PC-3 (cell line): ENCODE measurements around the gene OR10K2. TPM values are rescaled to one million over a fixed set of nuclear protein-coding genes. Genes with fewer than 3 reads are reported as not detected.

Source experiments
- ATAC-seq: fragments of 200-7000 bp; cut with Tn5 transposase; 2 replicates; pipeline ENCODE4 v1.9.1; 2020; ENCODE audit warnings: mild to moderate bottlenecking, moderate library complexity
- BruUV-seq: library from RNA; stranded (reverse); fragments of 400-500 nt; replicated peaks from 2 replicates; lab custom pipeline; 2021; lab: Mats Ljungman, UMichigan
- CTCF ChIA-PET: fragments of 300-600 bp; sonication (Branson Sonifier 250); formaldehyde crosslinking; loops from one replicate; lab custom pipeline; 2022; ENCODE audit warnings: antibody characterized with exemption; lab: Charles Lee
- POLR2A ChIA-PET: fragments of 300-600 bp; sonication (Branson Sonifier 250); formaldehyde crosslinking; loops from one replicate; lab custom pipeline; 2022; ENCODE audit warnings: antibody characterized with exemption; ENCODE audit not compliant: unreplicated experiment; lab: Charles Lee
- DNase-seq: peaks from one replicate; pipeline ENCODE4 v3.0.0-alpha.2; 2015
- H2AFZ ChIP-seq: fragments of 300-600 bp; sonication (generic); 2 replicates; pipeline ENCODE4 v1.6.0; 2016; ENCODE audit warnings: antibody characterized with exemption, low read length
- H3F3A ChIP-seq: fragments of 300-600 bp; sonication (generic); one replicate; pipeline ENCODE4 v1.6.0; 2017; ENCODE audit warnings: antibody characterized with exemption, low read length, control low read depth, mild to moderate bottlenecking; ENCODE audit not compliant: unreplicated experiment
- H3K27ac ChIP-seq: fragments of 300-600 bp; sonication (generic); 2 replicates; pipeline ENCODE4 v1.5.1; 2016; ENCODE audit warnings: mild to moderate bottlenecking, low read length
- H3K27me3 ChIP-seq: fragments of 300-600 bp; sonication (generic); 2 replicates; pipeline ENCODE4 v1.6.1; 2016; ENCODE audit warnings: low read length, mixed read lengths
- H3K36me3 ChIP-seq: fragments of 300-600 bp; sonication (generic); 2 replicates; pipeline ENCODE4 v1.6.1; 2016; ENCODE audit warnings: low read depth, mixed run types, low read length, mixed read lengths
- H3K4me1 ChIP-seq: fragments of 300-600 bp; sonication (generic); 2 replicates; pipeline ENCODE4 v1.5.1; 2016; ENCODE audit warnings: low read length; ENCODE audit not compliant: insufficient read depth
- H3K4me2 ChIP-seq: fragments of 300-600 bp; sonication (generic); 2 replicates; pipeline ENCODE4 v1.6.0; 2016; ENCODE audit warnings: low read length
- H3K4me3 ChIP-seq: fragments of 300-600 bp; sonication (generic); 2 replicates; pipeline ENCODE4 v1.5.1; 2016; ENCODE audit warnings: mild to moderate bottlenecking, low read length, mixed read lengths
- H3K79me2 ChIP-seq: fragments of 300-600 bp; sonication (generic); 2 replicates; pipeline ENCODE4 v1.6.1; 2017; ENCODE audit warnings: low read length, mixed read lengths
- H3K9ac ChIP-seq: fragments of 300-600 bp; sonication (generic); 2 replicates; pipeline ENCODE4 v1.6.0; 2016; ENCODE audit warnings: mild to moderate bottlenecking, low read length
- H3K9me2 ChIP-seq: fragments of 300-600 bp; sonication (generic); replicated peaks from 2 replicates; pipeline ENCODE4 v1.6.1; 2016; ENCODE audit warnings: mixed run types, low read length, mixed read lengths
- H3K9me3 ChIP-seq: fragments of 300-600 bp; sonication (generic); 2 replicates; pipeline ENCODE4 v1.6.1; 2016; ENCODE audit warnings: low read length, mixed read lengths
- H4K20me1 ChIP-seq: fragments of 300-600 bp; sonication (generic); 2 replicates; pipeline ENCODE4 v1.6.1; 2016; ENCODE audit warnings: low read length, mixed read lengths
- CTCF ChIP-seq: fragments of 300-600 bp; sonication (generic); conservative IDR thresholded peaks from 2 replicates; pipeline ENCODE4 v1.5.1; 2017; ENCODE audit warnings: antibody characterized with exemption, low read depth, mild to moderate bottlenecking, low read length
- EZH2 ChIP-seq: fragments of 300-600 bp; sonication (generic); IDR thresholded peaks from one replicate; pipeline ENCODE4 v1.6.1; 2017; ENCODE audit warnings: antibody characterized with exemption, mild to moderate bottlenecking, low read length; ENCODE audit not compliant: unreplicated experiment
- EZH2phosphoT487 ChIP-seq: fragments of 300-600 bp; sonication (generic); IDR thresholded peaks from 2 replicates; pipeline ENCODE4 v1.6.1; 2018; ENCODE audit warnings: mild to moderate bottlenecking, antibody characterized with exemption, low read length, borderline replicate concordance
- intact Hi-C: fragments of 100-400 bp; cut with micrococcal nuclease; formaldehyde crosslinking; loops from 2 replicates; pipeline ENCODE4 v1.9.0; 2023
- total RNA-seq: library from RNA; depleted of rRNA; stranded (reverse); fragments of >200 nt; gene quantifications from 2 replicates; pipeline ENCODE4 v1.2.3, GENCODE V29; 2014

OR10K2 gene
- total RNA-seq, 1 experiment from 2014 or later = not detected

DNA sequence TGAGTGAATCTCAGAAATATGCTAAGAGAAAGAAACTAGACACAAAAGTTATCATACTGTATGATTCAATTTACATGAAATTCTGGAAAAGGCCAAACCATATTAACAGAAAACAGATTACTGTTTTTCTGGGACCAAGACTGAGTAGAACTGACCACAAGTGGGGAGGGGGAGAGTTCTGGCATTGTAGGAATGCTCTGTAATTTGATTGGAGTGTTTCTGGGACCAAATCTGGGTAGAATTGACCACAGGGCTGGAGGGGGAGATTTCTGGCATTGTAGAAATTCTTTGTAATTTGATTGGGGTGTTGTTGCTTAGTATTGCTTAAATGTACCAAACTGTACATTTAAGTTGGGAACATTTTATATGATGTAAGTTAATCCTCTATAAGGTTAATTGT lies 32.2 kb upstream of the OR10K2 start:
- no peak for TF ChIP-seq CTCF
- TF ChIP-seq EZH2phosphoT487 = no peak
- no peak for TF ChIP-seq EZH2
- POLR2A ChIA-PET = no interaction called here

DNA sequence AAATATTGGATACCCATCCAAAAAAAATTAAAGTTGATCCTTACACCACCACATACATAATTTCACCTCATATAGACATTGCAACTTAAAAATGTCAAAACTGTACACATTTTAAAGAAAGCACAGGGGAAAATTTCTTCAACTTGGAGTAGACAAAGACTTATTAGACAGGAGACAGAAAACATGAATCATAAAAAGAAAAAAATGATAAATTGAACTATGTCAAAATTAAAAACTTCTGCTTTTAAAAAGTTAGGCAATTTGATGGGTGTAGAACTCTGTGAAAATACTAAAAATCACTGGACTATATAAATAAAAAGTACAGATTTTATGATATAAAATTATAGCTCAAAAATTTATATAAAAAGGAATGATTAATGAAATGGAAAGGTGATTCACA lies 31.2 kb upstream of the OR10K2 start:
- H3K27me3 ChIP-seq = no peaks in the 10 kb centered on the region
- H3K4me2 ChIP-seq = no peak overlapping the region
- no peak overlapping the region for H3K4me3 ChIP-seq
- H3K9ac ChIP-seq = no peak overlapping the region
- H2AFZ ChIP-seq = no peak overlapping the region
- H3K4me1 ChIP-seq = no peaks in the 10 kb centered on the region
- H3K27ac ChIP-seq = no peak overlapping the region
- ATAC-seq = no peak
- H3K9me2 ChIP-seq = no peaks in the 10 kb centered on the region
- intact Hi-C loops = no loop called here
- no peaks in the 10 kb centered on the region for H3K79me2 ChIP-seq
- TF ChIP-seq CTCF = no peak
- no peak for TF ChIP-seq EZH2
- no peak for TF ChIP-seq EZH2phosphoT487
- no peaks in the 10 kb centered on the region; the same call in 1 of the 2 replicates for H3K9me3 ChIP-seq
- no peaks in the 10 kb centered on the region for H3K36me3 ChIP-seq
- BruUV-seq = no TSS peak
- POLR2A ChIA-PET = no interaction called here
- DNase-seq = no peak
- H4K20me1 ChIP-seq = no peaks in the 10 kb centered on the region
- no peaks in the 10 kb centered on the region for H3F3A ChIP-seq
- CTCF ChIA-PET = no interaction called here

More for the DNA sequence above, 32.2 kb upstream of the OR10K2 start:
- CTCF ChIA-PET = no interaction called here
- Histone ChIP-seq H3K27me3 (no peaks in the 10 kb centered on the region), H3K4me2 (no peak overlapping the region), H3F3A (no peaks in the 10 kb centered on the region), H3K9me3 (no peaks in the 10 kb centered on the region; the same call in 1 of the 2 replicates), H4K20me1 (no peaks in the 10 kb centered on the region), H2AFZ (no peak overlapping the region), H3K4me3 (no peak overlapping the region), H3K9ac (no peak overlapping the region), H3K4me1 (no peaks in the 10 kb centered on the region), H3K36me3 (no peaks in the 10 kb centered on the region), H3K27ac (no peak overlapping the region), H3K79me2 (no peaks in the 10 kb centered on the region), H3K9me2 (no peaks in the 10 kb centered on the region)
- DNase-seq (no peak), ATAC-seq (no peak)
- intact Hi-C loops = no loop called here
- no TSS peak for BruUV-seq

- ChIA-PET CTCF (no interaction called here), POLR2A (no interaction called here)
- H4K20me1 ChIP-seq = no peaks in the 10 kb centered on the region
- TF ChIP-seq EZH2phosphoT487 = no peak
- no peak for TF ChIP-seq EZH2
- TF ChIP-seq CTCF = no peak
- BruUV-seq = no TSS peak
- no peak for ATAC-seq
- no peaks in the 10 kb centered on the region for H3K27me3 ChIP-seq
- H3F3A ChIP-seq = no peaks in the 10 kb centered on the region
- H3K4me2 ChIP-seq = no peak overlapping the region
- H3K36me3 ChIP-seq = no peaks in the 10 kb centered on the region
- intact Hi-C loops = no loop called here
- no peaks in the 10 kb centered on the region for H3K79me2 ChIP-seq
- H3K9ac ChIP-seq = no peak overlapping the region
- H3K27ac ChIP-seq = no peak overlapping the region
- no peaks in the 10 kb centered on the region; the same call in 1 of the 2 replicates for H3K9me3 ChIP-seq
- no peaks in the 10 kb centered on the region for H3K4me1 ChIP-seq
- H3K4me3 ChIP-seq = no peak overlapping the region
- H2AFZ ChIP-seq = no peak overlapping the region
- no peaks in the 10 kb centered on the region for H3K9me2 ChIP-seq
- DNase-seq = no peak
Observed at GRCh38 chr1:158454537-158454936, 28.5 kb upstream of the OR10K2 start.
